Left kidney (tissue), 2 donors: ENCODE measurements around the gene PAQR3. TPM values are rescaled to one million over a fixed set of nuclear protein-coding genes. Genes with fewer than 3 reads are reported as not detected.
"Not testable (repeated sequence)": the region's sequence is repeated elsewhere in the genome, so short reads cannot be mapped to it uniquely, and the experiment has no call there.

Source experiments
- DNase-seq: peaks from one replicate; pipeline ENCODE4 v3.0.0-alpha.2; 2013
- polyA plus RNA-seq: library from polyadenylated mRNA; unstranded; fragments of 120-200 nt; gene quantifications from one replicate; pipeline ENCODE4 v1.2.1, GENCODE V29; 2013; ENCODE audit not compliant: insufficient read length

PAQR3 gene
- polyA plus RNA-seq, 1 donor = 25.6 TPM

DNA sequence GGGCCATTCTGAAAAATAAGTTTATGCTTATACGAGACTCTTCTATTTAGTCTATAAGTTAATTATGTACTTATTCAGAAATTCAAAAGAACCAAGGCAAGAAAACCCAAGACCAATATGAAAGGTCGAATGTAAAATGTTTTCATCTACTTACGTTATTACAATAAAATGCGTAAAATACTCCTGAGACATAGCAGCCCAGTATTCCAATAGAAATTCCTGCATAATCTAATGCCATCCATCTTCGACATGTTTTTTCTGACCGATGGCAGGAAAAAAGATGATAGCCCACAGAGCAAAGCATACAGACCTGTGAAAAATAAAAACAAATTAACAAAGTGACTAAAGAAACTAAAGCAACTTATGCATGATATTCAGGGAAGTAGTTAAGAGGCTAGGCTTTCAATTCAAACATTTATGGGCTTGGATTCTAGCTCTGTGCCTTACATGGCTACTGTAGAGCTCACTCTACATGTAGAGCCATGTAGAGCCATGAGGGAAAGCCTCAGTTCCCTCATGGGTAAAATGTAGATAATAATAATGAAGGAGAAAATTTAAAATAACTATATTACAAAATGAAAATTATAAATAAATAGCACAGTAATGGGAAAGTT, 9.1 kb downstream of the PAQR3 start:
- DNase-seq = no peak

DNA sequence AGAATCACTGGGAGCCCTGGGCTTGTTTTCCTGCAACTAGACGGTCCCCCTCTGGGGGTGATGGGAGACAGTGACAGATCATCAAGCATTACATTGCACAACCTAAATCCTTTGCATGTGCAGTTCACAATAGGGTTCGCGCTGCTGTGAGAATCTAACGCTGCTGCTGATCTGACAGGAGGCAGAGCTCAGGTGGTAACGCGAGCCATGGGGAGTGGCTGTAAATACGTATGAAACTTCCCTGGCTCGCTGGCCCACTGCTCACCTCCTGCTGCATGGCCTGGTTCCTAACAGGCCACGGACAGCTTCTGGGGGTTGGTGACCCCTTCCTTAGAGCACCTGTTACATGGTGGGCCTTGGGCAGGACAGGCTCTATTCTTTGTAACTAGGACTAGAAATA, 10.4 kb downstream of the PAQR3 start:
- no peak for DNase-seq

DNA sequence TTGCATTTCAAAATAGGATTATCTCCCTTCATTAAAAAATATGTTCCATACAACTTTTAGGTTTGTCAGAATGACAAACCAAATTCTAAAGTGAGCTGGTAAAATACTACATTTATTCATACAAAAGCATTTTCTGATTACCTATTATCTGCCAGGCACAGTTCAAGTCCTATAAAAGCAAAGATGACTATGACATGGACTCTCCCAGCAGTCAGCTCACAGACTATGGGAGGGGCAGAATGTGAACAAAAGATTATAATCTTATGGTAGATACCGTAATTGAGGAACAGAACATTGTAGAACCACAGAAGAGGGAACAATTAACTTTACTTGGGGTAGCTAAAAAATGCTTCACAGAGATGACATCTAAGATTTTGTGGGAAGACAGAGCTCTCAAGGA, 12.4 kb downstream of the PAQR3 start:
- no peak for DNase-seq

DNA sequence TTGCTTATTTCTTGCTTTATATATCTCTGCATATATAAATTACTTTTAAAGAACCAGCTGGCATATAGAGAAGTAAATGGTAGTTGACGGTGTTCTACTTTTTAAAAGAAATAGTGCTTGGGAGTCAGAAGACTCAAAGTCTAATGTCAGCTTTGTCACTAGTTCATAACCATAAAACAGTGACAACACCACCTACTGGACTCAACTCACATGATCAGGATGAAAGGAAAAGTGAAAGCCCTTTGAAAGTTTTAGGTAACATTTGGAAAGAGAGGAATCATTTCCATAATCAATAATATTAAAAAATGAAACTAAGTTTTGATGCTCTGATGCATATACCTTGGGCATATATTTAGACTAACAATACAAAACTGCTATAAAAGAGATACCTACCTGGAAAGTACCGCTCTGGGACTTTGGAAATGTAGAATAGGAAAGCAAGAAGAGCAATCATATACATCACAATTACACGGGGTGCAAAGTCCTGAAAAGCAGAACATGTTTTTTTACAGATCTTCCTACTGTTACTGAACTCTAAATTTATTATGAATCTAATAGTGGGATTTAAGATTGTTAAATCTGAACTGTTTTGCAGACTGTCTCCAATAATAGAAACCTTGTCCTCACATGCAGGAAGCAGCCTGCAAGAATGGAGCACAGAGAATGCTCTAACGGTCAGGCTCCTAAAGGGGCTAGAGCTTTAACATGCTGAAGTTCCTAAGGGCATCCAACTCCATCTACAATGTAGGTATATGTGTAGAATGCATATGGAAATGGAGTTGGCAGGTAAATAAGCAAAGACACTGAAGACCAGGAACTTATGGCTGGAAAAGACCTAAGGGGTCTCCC, 15.6 kb downstream of the PAQR3 start:
- no peak for DNase-seq

DNA sequence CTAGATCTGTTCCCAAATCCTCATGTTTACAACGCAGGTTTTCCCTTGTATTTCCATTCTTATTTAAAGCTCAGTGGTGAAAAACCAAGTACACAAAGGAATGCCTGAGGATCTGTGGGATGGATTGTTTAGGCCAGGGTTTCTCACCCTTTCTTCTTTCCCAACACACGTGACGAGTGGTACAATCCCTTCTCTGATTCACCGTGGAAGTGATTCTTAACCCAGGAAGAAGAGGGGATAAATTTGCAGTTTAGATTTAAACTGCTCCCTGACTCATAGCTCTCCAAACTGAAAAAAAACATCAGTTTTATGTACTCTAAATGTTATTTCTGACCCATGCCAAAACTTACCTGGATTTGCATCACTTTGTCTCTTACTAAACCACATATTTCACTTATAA, 17.0 kb downstream of the PAQR3 start:
- no peak for DNase-seq

DNA sequence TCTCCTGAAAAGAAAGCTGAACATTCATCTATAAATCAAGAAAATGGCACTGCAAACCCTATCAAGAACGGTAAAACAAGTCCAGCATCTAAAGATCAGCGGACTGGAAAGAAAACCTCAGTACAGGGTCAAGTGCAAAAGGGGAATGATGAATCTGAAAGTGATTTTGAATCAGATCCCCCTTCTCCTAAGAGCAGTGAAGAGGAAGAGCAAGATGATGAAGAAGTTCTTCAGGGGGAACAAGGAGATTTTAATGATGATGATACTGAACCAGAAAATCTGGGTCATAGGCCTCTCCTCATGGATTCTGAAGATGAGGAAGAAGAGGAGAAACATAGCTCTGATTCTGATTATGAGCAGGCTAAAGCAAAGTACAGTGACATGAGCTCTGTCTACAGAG, 28.6 kb downstream of the PAQR3 start:
- DNase-seq = no peak

DNA sequence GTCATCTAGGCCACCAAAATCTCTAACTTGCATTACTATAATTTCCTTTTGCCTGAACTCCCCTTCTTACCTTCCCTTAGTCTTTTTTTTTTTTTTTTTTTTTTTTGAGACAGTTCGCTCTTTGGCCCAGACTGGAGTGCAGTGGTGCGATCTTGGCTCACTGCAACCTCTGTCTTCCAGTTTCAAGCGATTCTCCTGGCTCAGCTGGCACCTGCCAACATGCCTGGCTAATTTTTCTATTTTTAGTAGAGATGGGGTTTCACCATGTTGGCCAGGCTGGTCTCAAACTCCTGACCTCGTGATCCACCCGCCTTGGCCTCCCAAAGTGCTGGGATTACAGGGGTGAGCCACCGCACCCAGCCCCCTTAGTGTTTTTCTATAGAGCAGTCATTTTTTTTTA, 30.3 kb downstream of the PAQR3 start:
- not testable (repeated sequence) for DNase-seq

DNA sequence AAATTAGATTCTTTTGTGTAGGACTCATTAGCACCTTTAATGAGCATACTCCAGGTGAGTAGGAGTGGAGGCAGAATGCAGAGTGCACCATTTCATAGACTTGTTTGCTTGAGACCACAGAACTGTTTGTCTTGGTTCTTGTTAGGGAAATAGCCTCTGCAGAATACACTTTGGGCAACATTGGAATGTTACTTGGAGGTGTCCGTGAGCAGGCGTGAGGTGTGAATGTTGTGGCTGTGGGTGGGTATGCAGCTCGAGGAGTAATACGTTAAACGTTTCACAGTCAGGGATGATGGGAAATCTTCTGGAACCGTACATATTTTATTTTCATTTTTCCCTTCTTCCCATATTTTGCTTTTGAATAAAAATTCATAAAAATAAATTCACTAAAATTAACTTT, 31.6 kb downstream of the PAQR3 start:
- no peak for DNase-seq

DNA sequence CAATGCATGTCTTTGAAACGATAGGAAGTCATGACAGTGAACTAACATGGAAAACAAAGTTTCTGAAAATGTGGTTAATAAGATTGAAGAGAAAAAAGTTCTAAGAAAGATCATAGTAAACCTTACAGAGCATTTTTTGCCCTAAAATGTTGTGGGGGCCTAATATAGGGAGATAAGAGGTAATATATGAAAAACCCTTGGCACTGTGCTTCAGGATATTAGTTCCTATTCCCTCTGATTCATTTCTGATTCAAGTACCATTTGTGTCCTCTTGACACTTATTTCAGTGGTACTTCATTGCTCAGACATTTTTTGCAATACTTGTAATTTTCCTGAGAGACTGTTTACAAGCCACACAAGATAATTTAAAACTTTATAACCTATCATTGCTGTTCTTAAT, 35.1 kb downstream of the PAQR3 start:
- DNase-seq = no peak

DNA sequence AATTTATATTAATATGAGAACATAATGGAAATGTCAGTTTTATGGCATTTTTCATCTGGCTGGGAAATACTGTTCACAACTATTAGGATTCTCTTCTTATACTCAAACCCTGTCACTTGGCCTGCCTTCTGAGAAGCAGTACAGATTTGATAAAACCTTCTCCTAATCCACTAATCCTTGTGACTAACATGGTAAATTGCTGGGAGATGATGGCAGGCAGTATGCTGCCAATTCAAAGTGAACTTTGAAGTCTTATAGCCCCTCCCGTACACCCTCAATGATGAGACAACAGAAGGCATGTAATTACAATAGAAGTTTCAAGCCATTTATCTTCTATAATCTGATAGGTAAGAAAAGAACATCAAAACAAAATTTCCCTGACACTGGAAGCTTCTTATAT, 36.9 kb downstream of the PAQR3 start:
- DNase-seq = no peak

DNA sequence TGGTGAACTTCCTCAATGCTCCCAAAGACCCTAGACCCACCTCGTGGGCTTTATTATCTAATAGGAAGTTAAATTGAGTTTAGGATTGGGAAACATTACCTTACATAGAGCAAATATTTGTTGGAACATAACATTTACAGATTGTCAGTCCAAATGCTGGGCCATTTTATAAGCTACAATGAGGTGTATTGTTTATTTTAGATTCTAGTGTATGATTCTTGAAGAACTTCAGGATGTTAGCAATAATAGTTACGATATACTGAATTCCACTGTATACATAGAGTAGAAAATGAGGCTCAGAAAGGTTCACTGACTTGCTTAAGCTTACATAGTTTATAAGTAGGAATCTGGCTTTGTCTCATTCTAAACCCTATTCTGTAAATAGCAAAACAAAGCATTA, 37.4 kb downstream of the PAQR3 start:
- DNase-seq = no peak

DNA sequence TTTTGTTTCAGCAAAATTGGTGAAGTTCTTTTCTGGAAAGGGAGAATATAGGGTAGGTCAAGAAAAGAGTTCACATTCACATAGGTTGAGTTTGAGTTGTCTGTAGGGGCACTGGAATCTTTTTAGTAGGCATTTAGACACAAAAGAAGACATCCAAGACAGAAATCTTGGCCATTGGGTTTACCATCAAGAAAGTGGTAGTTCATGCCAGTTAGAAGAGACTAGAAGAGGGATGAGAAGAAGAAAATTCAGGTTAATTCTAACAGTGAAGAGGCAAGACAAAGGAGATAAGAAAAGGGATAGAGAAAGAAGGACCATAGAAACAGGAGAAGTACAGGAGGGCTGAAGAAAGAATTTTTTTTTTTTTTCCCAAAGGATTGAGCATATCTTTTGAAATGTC, 39.9 kb downstream of the PAQR3 start:
- DNase-seq = no peak

DNA sequence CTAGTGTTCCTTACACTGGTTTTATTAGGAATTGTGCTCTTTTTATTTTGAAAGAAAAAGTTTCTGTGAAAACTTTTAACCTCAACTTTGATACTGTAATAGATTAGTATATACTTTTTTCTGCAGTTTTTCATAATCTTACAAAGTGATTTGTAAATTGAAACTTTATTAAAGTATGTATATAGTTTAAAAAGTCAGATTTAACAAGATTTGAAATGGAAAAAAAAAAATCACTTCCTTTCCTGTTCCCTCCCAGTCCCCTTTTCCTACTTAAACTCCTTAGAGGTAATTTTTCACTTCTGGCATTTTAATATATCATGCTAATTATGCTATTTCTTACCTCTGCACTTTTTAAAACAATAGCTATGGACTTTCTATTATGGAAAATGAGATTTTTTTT, 49.3 kb downstream of the PAQR3 start:
- DNase-seq = no peak

DNA sequence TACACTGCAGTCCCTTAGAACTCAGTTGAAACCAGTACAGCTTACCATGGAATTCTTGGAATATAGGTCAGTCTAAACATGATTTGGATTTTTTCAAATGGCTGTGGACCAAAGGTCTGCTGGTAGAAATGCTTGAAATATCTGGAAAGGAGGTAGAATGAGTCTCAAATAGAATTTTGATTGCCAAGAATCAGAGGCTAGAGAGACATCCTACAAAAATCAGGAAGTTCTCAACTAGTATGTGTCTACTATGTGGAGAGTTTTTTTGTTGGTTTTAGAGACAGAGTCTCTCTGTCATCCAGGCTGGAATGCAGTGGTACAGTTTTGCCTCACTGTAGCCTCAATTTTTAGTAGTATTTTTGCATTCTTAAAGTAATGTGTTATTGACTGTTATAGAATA, 53.6 kb downstream of the PAQR3 start:
- DNase-seq = no peak

DNA sequence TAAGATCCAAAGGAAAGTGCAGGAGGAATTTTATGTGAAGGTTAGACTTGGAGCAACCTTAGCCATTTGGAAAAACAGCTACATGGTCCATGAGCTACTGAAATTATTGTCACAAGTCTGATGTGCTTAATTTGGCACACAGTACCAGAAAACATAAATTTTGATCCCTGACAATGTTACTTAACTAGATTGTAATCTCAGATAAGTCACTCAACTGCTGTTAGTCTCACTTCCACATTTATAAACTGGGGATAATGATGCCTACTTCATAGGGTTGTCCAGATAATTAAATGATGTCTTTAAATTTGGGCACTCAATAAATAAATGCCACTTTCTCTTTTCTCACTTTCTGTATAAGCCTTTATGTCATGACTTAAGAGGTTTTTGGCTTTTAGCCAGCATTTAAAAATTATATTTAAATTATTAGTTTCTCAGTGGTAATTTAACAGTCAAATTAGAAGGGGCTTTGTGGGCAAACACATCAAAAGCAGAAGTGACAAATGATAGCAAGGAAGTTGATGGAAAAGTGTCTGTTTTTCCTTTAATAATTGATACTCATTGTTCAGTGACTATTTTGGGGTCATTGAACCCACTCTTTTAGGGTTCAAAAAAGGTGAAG, 58.3 kb downstream of the PAQR3 start:
- DNase-seq = no peak

DNA sequence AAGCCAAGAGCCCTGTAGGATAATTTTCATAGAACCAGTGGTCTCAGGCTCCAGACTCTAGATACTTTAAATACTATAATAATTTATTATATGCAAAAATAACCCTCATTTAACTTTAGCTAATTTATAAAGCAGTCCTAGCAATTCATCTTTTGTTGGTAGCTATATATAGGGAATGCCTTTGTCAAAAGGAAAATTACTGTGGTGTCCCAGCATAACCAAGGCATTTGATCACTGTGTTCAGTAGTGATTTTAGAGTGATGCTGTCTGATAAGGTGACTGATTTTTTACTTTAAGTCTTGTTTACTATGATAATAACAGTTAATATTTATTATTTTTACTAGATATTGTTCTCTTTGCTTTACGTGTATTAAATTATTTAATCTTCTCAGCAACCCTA, 61.2 kb downstream of the PAQR3 start:
- no peak for DNase-seq

DNA sequence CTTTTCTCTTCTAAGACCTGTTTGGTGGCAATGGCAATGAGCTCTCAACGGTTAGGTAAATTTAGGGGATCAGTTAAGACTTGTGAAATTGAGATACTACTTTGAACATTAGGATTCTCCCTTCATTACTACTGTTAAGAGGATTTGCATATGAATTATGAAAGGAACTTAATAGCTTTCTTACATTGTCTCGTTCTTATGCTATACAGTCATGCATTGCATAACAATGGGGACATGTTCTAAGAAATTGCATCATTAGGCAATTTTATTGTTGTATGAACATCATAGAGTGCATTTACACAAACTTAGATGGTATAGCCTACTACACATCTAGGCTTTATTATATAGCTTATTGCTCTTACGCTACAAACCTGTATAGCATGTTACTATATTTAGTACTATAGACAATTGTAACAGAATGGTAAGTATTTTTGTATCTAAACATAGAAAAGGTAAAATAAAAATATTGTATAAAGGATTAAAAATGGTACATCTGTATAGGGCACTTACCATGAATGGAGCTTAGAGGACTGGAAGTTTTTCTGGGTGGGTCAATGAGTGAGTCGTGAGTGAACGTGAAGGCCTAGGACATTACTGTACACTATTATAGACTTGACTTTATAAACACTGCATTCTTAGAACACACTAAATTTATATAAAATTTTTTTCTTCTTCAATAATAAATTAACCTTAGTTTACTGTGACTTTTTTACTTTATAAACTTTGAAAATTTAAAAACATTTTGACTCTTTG, 62.5 kb downstream of the PAQR3 start:
- DNase-seq = no peak

DNA sequence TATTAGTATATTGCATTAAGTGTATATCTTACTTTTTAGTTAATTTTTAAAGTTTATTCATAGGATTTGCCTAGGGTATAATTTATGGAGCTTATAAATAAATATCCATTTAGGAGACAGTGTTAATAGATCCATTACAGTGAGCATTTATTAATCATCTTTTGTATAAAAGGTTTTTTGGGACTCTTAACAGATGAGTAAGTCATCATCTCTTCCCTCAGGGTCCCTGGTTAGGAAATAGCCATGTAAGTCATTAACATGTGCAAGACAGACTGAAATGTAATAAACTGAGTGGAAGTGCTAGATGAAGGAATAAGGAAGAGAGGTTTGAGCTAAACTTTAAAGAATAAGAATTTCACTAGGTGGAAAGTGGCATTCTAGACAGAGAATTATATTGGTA, 69.2 kb downstream of the PAQR3 start:
- DNase-seq = no peak

DNA sequence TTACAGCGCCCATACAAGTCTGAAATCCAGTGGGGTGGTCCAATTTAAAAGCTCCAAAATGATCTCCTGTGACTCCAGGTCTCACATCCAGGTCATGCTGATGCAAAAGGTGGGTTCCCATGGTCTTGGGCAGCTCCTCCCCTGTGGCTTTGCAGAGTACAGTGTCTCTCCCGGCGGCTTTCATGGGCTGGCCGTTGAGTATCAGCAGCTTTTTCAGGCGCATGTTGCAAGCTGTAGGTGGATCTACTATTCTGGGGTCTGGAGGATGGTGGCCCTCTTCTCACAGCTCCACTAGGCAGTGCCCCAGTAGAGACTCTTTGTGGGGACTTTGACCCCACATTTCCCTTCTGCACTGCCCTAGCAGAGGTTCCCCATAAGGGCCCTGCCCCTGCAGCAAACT, 70.5 kb downstream of the PAQR3 start:
- not testable (repeated sequence) for DNase-seq

DNA sequence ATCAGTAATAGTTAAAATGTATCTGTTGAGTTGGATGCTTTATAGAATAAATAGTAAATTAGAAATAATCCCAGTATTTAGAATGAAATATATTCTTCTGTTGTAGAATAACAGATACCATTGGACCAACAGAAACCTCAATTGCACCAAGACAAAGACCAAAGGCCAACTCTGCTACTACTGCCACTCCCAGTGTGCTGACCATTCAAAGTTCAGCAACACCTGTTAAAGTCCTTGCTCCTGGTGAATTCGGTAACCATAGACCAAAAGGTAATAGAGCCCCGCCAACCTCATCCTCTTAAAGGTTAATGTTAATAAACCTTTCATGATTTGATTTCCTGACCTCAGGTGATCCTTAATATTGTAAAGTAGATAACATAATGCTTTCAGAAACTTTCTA, 73.8 kb downstream of the PAQR3 start:
- DNase-seq = no peak

DNA sequence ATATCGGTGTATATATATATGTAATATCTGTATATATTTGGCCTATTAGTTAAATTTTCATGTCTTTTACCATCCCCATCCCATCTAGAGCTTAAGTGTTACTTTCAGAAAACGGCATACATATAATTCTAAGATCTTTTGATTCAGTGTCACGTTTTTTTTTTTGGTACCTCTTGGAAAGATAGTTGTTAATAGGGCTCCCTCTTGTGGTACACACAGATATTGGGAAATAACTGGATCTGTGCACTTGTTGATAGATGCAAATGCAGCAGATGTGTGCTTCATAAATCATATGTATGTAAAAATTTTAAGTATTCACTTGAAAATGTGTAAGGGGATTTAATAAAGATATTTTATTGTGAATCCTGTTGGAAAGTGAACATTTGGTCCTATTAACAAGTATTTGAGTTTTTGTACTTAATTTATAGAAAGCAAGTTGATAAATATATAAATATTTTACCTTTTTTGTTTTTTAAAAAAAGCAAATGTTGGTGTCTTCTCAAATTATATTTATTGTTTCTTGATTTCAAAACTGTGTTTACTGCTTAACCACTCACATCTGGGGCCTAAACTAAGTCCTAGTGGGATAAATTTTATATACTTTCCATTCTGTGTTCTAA, 74.7 kb downstream of the PAQR3 start:
- DNase-seq = peak; percentile 77

DNA sequence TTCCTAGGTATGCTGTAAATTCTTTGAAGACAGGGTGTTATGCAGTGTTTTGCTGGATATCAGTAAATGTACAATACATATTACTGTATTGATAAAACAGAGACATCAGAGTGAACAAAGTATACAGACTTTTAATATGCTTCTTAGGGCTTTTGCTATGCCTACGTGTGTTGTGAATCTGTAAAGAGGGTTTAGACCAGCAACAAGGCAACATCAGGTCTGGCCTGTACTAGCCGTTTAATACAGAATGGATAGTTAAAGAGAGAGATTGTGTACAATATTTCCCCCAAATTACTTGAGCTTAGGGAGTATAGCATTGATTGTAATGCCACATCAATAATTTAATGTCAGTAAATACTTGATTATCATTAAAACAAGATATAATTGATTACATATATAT, 75.2 kb downstream of the PAQR3 start:
- no peak for DNase-seq
